Endodermal cell (in vitro differentiated cells): ENCODE measurements around the gene TMC4. TPM values are rescaled to one million over a fixed set of nuclear protein-coding genes. Genes with fewer than 3 reads are reported as not detected.
"Not testable (repeated sequence)": the region's sequence is repeated elsewhere in the genome, so short reads cannot be mapped to it uniquely, and the experiment has no call there.

Experiments
- DNase-seq: peaks from one replicate; pipeline ENCODE4 v3.0.0-alpha.2; 2017
- H3K27ac ChIP-seq: 2 replicates; pipeline ENCODE4 v1.5.1; 2013; ENCODE audit warnings: mild to moderate bottlenecking, low read depth, low read length, moderate library complexity
- H3K27me3 ChIP-seq: 2 replicates; pipeline ENCODE4 v1.6.1; 2013; ENCODE audit warnings: mild to moderate bottlenecking, low read length, moderate library complexity; ENCODE audit not compliant: insufficient read depth, control insufficient read depth, poor library complexity, severe bottlenecking
- H3K36me3 ChIP-seq: 2 replicates; pipeline ENCODE4 v1.7.0; 2013; ENCODE audit warnings: mild to moderate bottlenecking, low read length, moderate library complexity; ENCODE audit not compliant: control insufficient read depth, insufficient read depth
- H3K4me1 ChIP-seq: one replicate; pipeline ENCODE4 v1.7.0; 2013; ENCODE audit warnings: low read length; ENCODE audit not compliant: control insufficient read depth, insufficient read depth
- H3K4me3 ChIP-seq: 2 replicates; pipeline ENCODE4 v1.5.1; 2013; ENCODE audit warnings: mild to moderate bottlenecking, low read length, moderate library complexity
- H3K9ac ChIP-seq: 2 replicates; pipeline ENCODE4 v1.6.1; 2013; ENCODE audit warnings: mild to moderate bottlenecking, low read length, moderate library complexity; ENCODE audit not compliant: poor library complexity, severe bottlenecking; ENCODE audit errors: extremely low read depth
- H3K9me3 ChIP-seq: 2 replicates; pipeline ENCODE4 v1.6.1; 2013; ENCODE audit warnings: mild to moderate bottlenecking, low read length, moderate library complexity; ENCODE audit not compliant: control insufficient read depth
- H3K27ac Mint-ChIP-seq: 2 replicates; pipeline ENCODE4 v1.8.0; 2020; ENCODE audit warnings: mixed read lengths
- H3K27me3 Mint-ChIP-seq: 2 replicates; pipeline ENCODE4 v1.8.0; 2021; ENCODE audit warnings: mild to moderate bottlenecking, mixed read lengths; ENCODE audit not compliant: insufficient read depth
- H3K36me3 Mint-ChIP-seq: 2 replicates; pipeline ENCODE4 v1.8.0; 2020; ENCODE audit warnings: low read depth, mixed read lengths
- H3K4me1 Mint-ChIP-seq: 2 replicates; pipeline ENCODE4 v1.8.0; 2020; ENCODE audit warnings: mixed read lengths
- H3K4me3 Mint-ChIP-seq: 2 replicates; pipeline ENCODE4 v1.8.0; 2020; ENCODE audit warnings: mild to moderate bottlenecking, moderate library complexity, mixed read lengths
- H3K9me3 Mint-ChIP-seq: 2 replicates; pipeline ENCODE4 v1.8.0; 2020; ENCODE audit warnings: mild to moderate bottlenecking, mixed read lengths
- CTCF ChIP-seq: fragments of 200-600 bp; sonication (generic); conservative IDR thresholded peaks from 2 replicates; pipeline ENCODE4 v1.5.0; 2021; ENCODE audit warnings: antibody characterized with exemption, mild to moderate bottlenecking
- WGBS, 2 experiments: methylation state at CpG; one replicate each; pipeline versions ENCODE4 v1.1.5 to v1.1.7; 2013; ENCODE audit warnings: missing lambda C conversion rate in 2 of 2, mixed read lengths in 1 of 2; ENCODE audit not compliant: insufficient coverage in 1 of 2, insufficient read length in 1 of 2; 5-methylcytosine and 5-hydroxymethylcytosine counted together
- total RNA-seq, 2 donors: library from RNA; stranded (reverse); fragmentation: NEBNext Ultra II Directional in 1 of 2; extraction: Animal tissue kit (Norgen Biotek cat#: 25700) in 1 of 2; gene quantifications; 2 replicates in 1 of 2; 3 replicates in 1 of 2; pipeline ENCODE4 v1.2.1, GENCODE V29; 2021

TMC4 gene
- total RNA-seq, 2 donors from 2014 or later = 32.7 to 46.6 TPM

- Mint-ChIP-seq H3K27me3 (no peaks in the 10 kb centered on the region), H3K36me3 (peaks cover 54% of the 10 kb centered on the region), H3K27ac (no peak overlapping the region), H3K4me1 (peaks cover 11% of the 10 kb centered on the region), H3K9me3 (no peaks in the 10 kb centered on the region), H3K4me3 (no peak overlapping the region)
- no peaks in the 10 kb centered on the region for H3K4me1 ChIP-seq
- DNase-seq = no peak
- H3K27ac ChIP-seq = no peak overlapping the region
- H3K36me3 ChIP-seq = peaks cover 48% of the 10 kb centered on the region
- WGBS, 2 experiments = 60 to 90% methylated on average over 1 to 3 of the region's 3 CpGs
- no peak overlapping the region for H3K9ac ChIP-seq
- no peaks in the 10 kb centered on the region for H3K27me3 ChIP-seq
- no peak overlapping the region for H3K4me3 ChIP-seq
- TF ChIP-seq CTCF = no peak
- H3K9me3 ChIP-seq = no peaks in the 10 kb centered on the region
Measured at GRCh38 chr19:54197121-54197520, 24.2 kb upstream of the TMC4 start.

GRCh38 chr19:54196536-54196935 lies 23.6 kb upstream of the TMC4 start:
- Histone ChIP-seq H3K4me3 (no peak overlapping the region), H3K27ac (no peak overlapping the region), H3K9me3 (no peaks in the 10 kb centered on the region), H3K36me3 (peaks cover 42% of the 10 kb centered on the region), H3K9ac (no peak overlapping the region), H3K4me1 (no peaks in the 10 kb centered on the region), H3K27me3 (no peaks in the 10 kb centered on the region)
- no peak for TF ChIP-seq CTCF
- 88 to 97% methylated on average over 4 to 7 of the region's 7 CpGs for WGBS, 2 experiments
- H3K4me3 Mint-ChIP-seq = no peak overlapping the region
- peaks cover 11% of the 10 kb centered on the region for H3K4me1 Mint-ChIP-seq
- DNase-seq = no peak
- no peaks in the 10 kb centered on the region for H3K27me3 Mint-ChIP-seq
- no peaks in the 10 kb centered on the region for H3K9me3 Mint-ChIP-seq
- no peak overlapping the region for H3K27ac Mint-ChIP-seq
- peaks cover 52% of the 10 kb centered on the region for H3K36me3 Mint-ChIP-seq

- H3K4me1 ChIP-seq, H3K27ac ChIP-seq, DNase-seq, H3K9ac ChIP-seq, H3K27me3 ChIP-seq, H3K27me3 Mint-ChIP-seq, H3K4me3 ChIP-seq, H3K9me3 Mint-ChIP-seq, H3K4me3 Mint-ChIP-seq, H3K4me1 Mint-ChIP-seq, H3K9me3 ChIP-seq, H3K27ac Mint-ChIP-seq: not testable (repeated sequence)
- H3K36me3 ChIP-seq = peaks cover 36% of the 10 kb centered on the region
- 92 to 94% methylated on average over 8 to 12 of the region's 12 CpGs for WGBS, 2 experiments
- peaks cover 44% of the 10 kb centered on the region for H3K36me3 Mint-ChIP-seq
Measured at GRCh38 chr19:54194463-54194862, 21.5 kb upstream of the TMC4 start.

- no peak overlapping the region for H3K9ac ChIP-seq
- peaks cover 44% of the 10 kb centered on the region for H3K36me3 Mint-ChIP-seq
- no peaks in the 10 kb centered on the region for H3K27me3 Mint-ChIP-seq
- no peaks in the 10 kb centered on the region for H3K9me3 ChIP-seq
- no peak overlapping the region for H3K4me3 ChIP-seq
- H3K9me3 Mint-ChIP-seq = no peaks in the 10 kb centered on the region
- peak overlapping the region; percentile 76 for H3K4me3 Mint-ChIP-seq
- no peak for DNase-seq
- no peaks in the 10 kb centered on the region for H3K4me1 ChIP-seq
- peaks cover 10% of the 10 kb centered on the region for H3K4me1 Mint-ChIP-seq
- no peak overlapping the region for H3K27ac Mint-ChIP-seq
- TF ChIP-seq CTCF = no peak
- peaks cover 36% of the 10 kb centered on the region for H3K36me3 ChIP-seq
- 93 to 97% methylated on average over 5 to 11 of the region's 11 CpGs for WGBS, 2 experiments
- no peaks in the 10 kb centered on the region for H3K27me3 ChIP-seq
- no peak overlapping the region for H3K27ac ChIP-seq
Measured at GRCh38 chr19:54193011-54193410, 20.1 kb upstream of the TMC4 start.
